Activated CD4-positive, alpha-beta memory T cell treated with anti-CD3 and anti-CD28 coated beads, Interleukin-2, amount 10 ng/mL, durations not matched to agents 7 days and 5 days (primary cell): ENCODE data around the gene NOTCH2. TPM values are rescaled to one million over a fixed set of nuclear protein-coding genes. Genes with fewer than 3 reads are reported as not detected.
"Not testable (repeated sequence)": the region's sequence is repeated elsewhere in the genome, so short reads cannot be mapped to it uniquely, and the experiment has no call there.

Source experiments
- CTCF ChIA-PET: fragments of 350-600 bp; sonication (Branson Sonifier 250); formaldehyde crosslinking; loops from one replicate; lab custom pipeline; 2021; ENCODE audit warnings: antibody characterized with exemption, inconsistent platforms; lab: Charles Lee
- POLR2A ChIA-PET: fragments of 350-600 bp; sonication (Branson Sonifier 250); formaldehyde crosslinking; loops from one replicate; lab custom pipeline; 2021; ENCODE audit warnings: antibody characterized with exemption; lab: Charles Lee
- DNase-seq: peaks from one replicate; pipeline ENCODE4 v3.0.0-alpha.2; 2020
- H3K27ac Mint-ChIP-seq: one replicate; pipeline ENCODE4 v1.8.0; 2021; ENCODE audit warnings: mild to moderate bottlenecking, mixed read lengths
- H3K27me3 Mint-ChIP-seq: one replicate; pipeline ENCODE4 v1.8.0; 2021; ENCODE audit warnings: mixed read lengths
- H3K36me3 Mint-ChIP-seq: one replicate; pipeline ENCODE4 v1.8.0; 2021; ENCODE audit warnings: low read depth, mixed read lengths
- H3K4me1 Mint-ChIP-seq: one replicate; pipeline ENCODE4 v1.8.0; 2021; ENCODE audit warnings: mixed read lengths
- H3K4me3 Mint-ChIP-seq: one replicate; pipeline ENCODE4 v1.8.0; 2021; ENCODE audit warnings: mild to moderate bottlenecking, mixed read lengths
- H3K9me3 Mint-ChIP-seq: one replicate; pipeline ENCODE4 v1.8.0; 2021; ENCODE audit warnings: mixed read lengths
- total RNA-seq, 2 experiments: library from RNA; stranded (reverse); gene quantifications; one replicate each; pipeline ENCODE4 v1.2.3, GENCODE V29; 2021

The NOTCH2 gene
- total RNA-seq, 2 experiments from 2014 or later, result 81.9 to 88.7 TPM

DNA sequence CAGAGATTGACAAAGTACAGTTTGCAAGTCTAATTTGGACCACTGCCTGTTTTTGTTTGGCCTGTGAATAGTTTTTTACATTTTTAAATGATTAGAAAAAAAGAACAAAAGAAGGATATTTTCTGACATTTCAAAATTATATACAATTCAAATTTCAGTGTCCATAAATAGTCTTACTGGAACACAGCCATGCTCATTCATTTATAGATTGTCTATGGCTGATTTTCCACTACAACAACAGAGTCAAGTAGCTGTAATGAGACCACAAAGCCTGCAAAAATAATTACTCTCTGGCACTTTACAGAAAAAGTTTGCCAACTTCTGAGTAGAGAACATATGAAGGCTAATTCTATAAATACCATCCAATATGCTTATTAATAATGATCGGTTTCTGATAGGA lies 61.1 kb downstream of the NOTCH2 start:
- H3K9me3 Mint-ChIP-seq, H3K4me1 Mint-ChIP-seq, H3K27ac Mint-ChIP-seq, DNase-seq, POLR2A ChIA-PET, CTCF ChIA-PET, H3K27me3 Mint-ChIP-seq, H3K36me3 Mint-ChIP-seq, H3K4me3 Mint-ChIP-seq: not testable (repeated sequence)

DNA sequence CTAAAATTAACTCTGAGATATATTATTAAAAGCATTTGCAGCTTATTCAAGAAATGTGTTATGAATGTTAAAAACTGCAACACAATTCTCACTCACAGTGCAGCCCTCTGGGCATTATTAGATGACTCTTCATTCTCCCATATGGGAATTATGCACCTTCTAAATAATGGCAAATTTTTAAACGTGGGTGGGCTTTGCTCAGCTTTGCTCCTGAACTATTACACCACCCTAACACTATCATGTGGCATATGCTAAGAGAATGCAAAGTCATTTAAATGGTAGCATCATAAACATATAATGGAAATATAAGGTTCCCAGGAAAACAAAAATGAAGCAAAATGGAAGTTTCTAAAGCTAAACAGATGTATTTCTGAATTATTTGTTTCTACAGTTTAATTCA lies 61.6 kb downstream of the NOTCH2 start:
- H3K9me3 Mint-ChIP-seq, H3K27ac Mint-ChIP-seq, CTCF ChIA-PET, DNase-seq, H3K36me3 Mint-ChIP-seq, POLR2A ChIA-PET, H3K27me3 Mint-ChIP-seq, H3K4me3 Mint-ChIP-seq, H3K4me1 Mint-ChIP-seq: not testable (repeated sequence)

- peaks cover 16% of the 10 kb centered on the region for H3K36me3 Mint-ChIP-seq
- DNase-seq, CTCF ChIA-PET, H3K9me3 Mint-ChIP-seq, H3K27ac Mint-ChIP-seq, H3K4me3 Mint-ChIP-seq, POLR2A ChIA-PET, H3K27me3 Mint-ChIP-seq, H3K4me1 Mint-ChIP-seq: not testable (repeated sequence)
Observed at GRCh38 chr1:120001035-120001434, 68.4 kb downstream of the NOTCH2 start.

- H3K9me3 Mint-ChIP-seq, CTCF ChIA-PET, H3K4me3 Mint-ChIP-seq, H3K4me1 Mint-ChIP-seq, H3K27ac Mint-ChIP-seq, DNase-seq, H3K27me3 Mint-ChIP-seq, H3K36me3 Mint-ChIP-seq, POLR2A ChIA-PET: not testable (repeated sequence)
Observed at GRCh38 chr1:119996731-119997312, 72.6 kb downstream of the NOTCH2 start.

- H3K4me3 Mint-ChIP-seq, H3K4me1 Mint-ChIP-seq, DNase-seq, H3K27me3 Mint-ChIP-seq, CTCF ChIA-PET, H3K9me3 Mint-ChIP-seq, H3K36me3 Mint-ChIP-seq, POLR2A ChIA-PET, H3K27ac Mint-ChIP-seq: not testable (repeated sequence)
Observed at GRCh38 chr1:119995975-119996374, 73.5 kb downstream of the NOTCH2 start.

- DNase-seq, result no peak
- H3K36me3 Mint-ChIP-seq, result peaks cover 36% of the 10 kb centered on the region
- H3K27ac Mint-ChIP-seq, result peak overlapping the region; percentile 37
- H3K27me3 Mint-ChIP-seq, result no peaks in the 10 kb centered on the region
- CTCF ChIA-PET, result interaction anchor here (1.6 to 1.9 kb wide), 2 partner anchors 20 to 23 kb away, joined by 4 to 6 read pairs; no protein-coding TSS in a partner anchor
- peaks cover 31% of the 10 kb centered on the region for H3K4me1 Mint-ChIP-seq
- no peak overlapping the region for H3K4me3 Mint-ChIP-seq
- peaks cover 2% of the 10 kb centered on the region for H3K9me3 Mint-ChIP-seq
- POLR2A ChIA-PET, result no interaction called here
Observed at GRCh38 chr1:119988306-119989062, 81.0 kb downstream of the NOTCH2 start.

GRCh38 chr1:119987686-119988085 lies 81.8 kb downstream of the NOTCH2 start:
- Mint-ChIP-seq H3K9me3 (peaks cover 2% of the 10 kb centered on the region), H3K4me3 (peak overlapping the region; percentile 1), H3K36me3 (peaks cover 37% of the 10 kb centered on the region), H3K27me3 (no peaks in the 10 kb centered on the region), H3K4me1 (peaks cover 31% of the 10 kb centered on the region), H3K27ac (peak overlapping the region; percentile 37)
- POLR2A ChIA-PET, result interaction anchor here (0.8 to 1.2 kb wide), 2 partner anchors 8 to 94 kb away, joined by 3 to 4 read pairs; no protein-coding TSS in a partner anchor
- CTCF ChIA-PET, result interaction anchor here (1.0 to 1.9 kb wide), 3 partner anchors 19 to 22 kb away, joined by 3 to 6 read pairs (median 4); no protein-coding TSS in a partner anchor
- no peak for DNase-seq

GRCh38 chr1:119987112-119987511 lies 82.3 kb downstream of the NOTCH2 start:
- ChIA-PET POLR2A (interaction anchor here (0.8 to 1.2 kb wide), 2 partner anchors 8 to 94 kb away, joined by 3 to 4 read pairs; no protein-coding TSS in a partner anchor), CTCF (interaction anchor here (1.0 to 1.9 kb wide), 3 partner anchors 19 to 22 kb away, joined by 3 to 6 read pairs (median 4); no protein-coding TSS in a partner anchor)
- H3K36me3 Mint-ChIP-seq, result peaks cover 42% of the 10 kb centered on the region
- no peaks in the 10 kb centered on the region for H3K27me3 Mint-ChIP-seq
- H3K4me1 Mint-ChIP-seq, result peaks cover 32% of the 10 kb centered on the region
- no peak overlapping the region for H3K4me3 Mint-ChIP-seq
- no peak overlapping the region for H3K27ac Mint-ChIP-seq
- peaks cover 2% of the 10 kb centered on the region for H3K9me3 Mint-ChIP-seq
- DNase-seq, result no peak

DNA sequence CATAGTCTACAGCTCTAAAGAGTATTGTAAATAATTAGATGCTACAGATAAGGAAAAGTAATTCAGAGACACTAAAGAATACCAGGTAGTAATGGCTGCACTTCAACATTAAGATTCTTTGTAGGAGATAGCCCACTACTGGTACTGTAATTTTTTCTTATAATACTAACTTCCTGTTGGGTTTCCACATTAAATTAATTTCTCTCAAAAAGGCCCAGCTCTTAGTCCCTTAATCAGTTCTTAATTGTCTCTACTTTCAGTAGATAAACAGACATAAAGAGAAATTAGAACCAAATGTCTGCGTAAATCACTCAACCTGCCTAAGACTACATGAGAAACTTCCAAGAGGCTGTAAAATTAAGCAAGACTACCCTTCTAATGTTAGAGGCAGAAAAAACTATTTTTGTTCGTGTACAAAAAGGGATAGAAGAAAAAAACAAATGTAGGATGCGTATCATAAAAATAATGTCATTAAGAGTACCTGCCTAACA lies 83.4 kb downstream of the NOTCH2 start:
- Mint-ChIP-seq H3K4me1 (peaks cover 33% of the 10 kb centered on the region), H3K36me3 (peaks cover 45% of the 10 kb centered on the region), H3K9me3 (peaks cover 2% of the 10 kb centered on the region), H3K27me3 (no peaks in the 10 kb centered on the region), H3K27ac (no peak overlapping the region), H3K4me3 (no peak overlapping the region)
- POLR2A ChIA-PET, result no interaction called here
- CTCF ChIA-PET, result no interaction called here
- no peak for DNase-seq

DNA sequence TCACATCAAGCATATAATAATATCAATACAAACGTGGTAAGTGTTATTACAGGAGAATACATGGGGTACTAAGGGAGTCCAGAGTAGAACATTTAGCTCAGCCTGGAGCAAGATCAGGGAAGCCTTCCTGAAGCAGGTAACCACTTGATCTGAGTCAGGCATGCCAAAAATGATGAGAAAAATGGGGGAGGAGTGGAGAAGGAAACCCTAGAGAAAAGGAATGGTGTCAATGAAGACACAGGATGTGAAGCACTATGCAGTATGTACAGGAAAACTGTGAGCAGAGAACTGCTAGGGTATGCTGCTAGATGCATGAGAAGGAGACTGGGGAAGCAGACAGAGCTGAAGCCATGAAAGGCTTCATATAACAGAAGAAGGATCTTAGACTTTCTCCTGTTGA lies 84.7 kb downstream of the NOTCH2 start:
- no peak overlapping the region for H3K27ac Mint-ChIP-seq
- H3K4me3 Mint-ChIP-seq, result no peak overlapping the region
- POLR2A ChIA-PET, result no interaction called here
- peaks cover 33% of the 10 kb centered on the region for H3K4me1 Mint-ChIP-seq
- CTCF ChIA-PET, result interaction anchor here (1.3 kb wide), 1 partner anchor 17 kb away, joined by 4 read pairs; no protein-coding TSS in a partner anchor
- no peaks in the 10 kb centered on the region for H3K27me3 Mint-ChIP-seq
- peaks cover 45% of the 10 kb centered on the region for H3K36me3 Mint-ChIP-seq
- DNase-seq, result no peak
- peaks cover 2% of the 10 kb centered on the region for H3K9me3 Mint-ChIP-seq

- Mint-ChIP-seq H3K27me3 (no peaks in the 10 kb centered on the region), H3K9me3 (no peaks in the 10 kb centered on the region), H3K4me1 (peaks cover 18% of the 10 kb centered on the region), H3K36me3 (peaks cover 46% of the 10 kb centered on the region), H3K27ac (no peak overlapping the region), H3K4me3 (no peak overlapping the region)
- ChIA-PET POLR2A (no interaction called here), CTCF (interaction anchor here (1.3 to 1.9 kb wide), 2 partner anchors 14 to 35 kb away, joined by 3 to 4 read pairs; no protein-coding TSS in a partner anchor)
- no peak for DNase-seq
Observed at GRCh38 chr1:119981986-119982815, 87.3 kb downstream of the NOTCH2 start.

DNA sequence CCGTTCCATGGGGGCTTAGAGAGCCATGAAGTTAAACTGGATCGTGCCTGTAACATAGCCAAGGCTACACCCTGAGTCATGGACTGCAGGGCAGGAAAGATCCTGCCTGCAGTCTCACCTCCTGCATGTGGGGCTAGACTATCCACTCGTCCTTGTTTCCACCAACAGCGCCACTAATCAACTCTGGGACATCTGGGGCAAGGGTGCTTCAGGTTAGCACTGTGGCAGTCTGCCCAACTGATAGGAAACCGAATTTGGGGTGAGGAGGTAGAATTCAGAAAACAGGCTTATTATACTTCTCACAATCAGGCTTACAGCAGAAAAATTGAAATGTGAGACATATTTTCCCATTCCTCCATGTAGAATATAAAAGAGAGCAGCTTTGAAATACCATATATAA lies 88.0 kb downstream of the NOTCH2 start:
- Mint-ChIP-seq H3K9me3 (no peaks in the 10 kb centered on the region), H3K4me1 (peaks cover 12% of the 10 kb centered on the region), H3K27me3 (no peaks in the 10 kb centered on the region), H3K36me3 (peaks cover 41% of the 10 kb centered on the region), H3K27ac (no peak overlapping the region), H3K4me3 (no peak overlapping the region)
- ChIA-PET CTCF (interaction anchor here (1.3 kb wide), 1 partner anchor 34 kb away, joined by 3 read pairs; no protein-coding TSS in a partner anchor), POLR2A (no interaction called here)
- DNase-seq, result no peak
